ENCODE results near the gene PLD2. TPM values are rescaled to one million over a fixed set of nuclear protein-coding genes. Genes with fewer than 3 reads are reported as not detected.
A peak's percentile ranks its signal among the peaks of the same experiment; 100 is the strongest.

The PLD2 gene, protein sequence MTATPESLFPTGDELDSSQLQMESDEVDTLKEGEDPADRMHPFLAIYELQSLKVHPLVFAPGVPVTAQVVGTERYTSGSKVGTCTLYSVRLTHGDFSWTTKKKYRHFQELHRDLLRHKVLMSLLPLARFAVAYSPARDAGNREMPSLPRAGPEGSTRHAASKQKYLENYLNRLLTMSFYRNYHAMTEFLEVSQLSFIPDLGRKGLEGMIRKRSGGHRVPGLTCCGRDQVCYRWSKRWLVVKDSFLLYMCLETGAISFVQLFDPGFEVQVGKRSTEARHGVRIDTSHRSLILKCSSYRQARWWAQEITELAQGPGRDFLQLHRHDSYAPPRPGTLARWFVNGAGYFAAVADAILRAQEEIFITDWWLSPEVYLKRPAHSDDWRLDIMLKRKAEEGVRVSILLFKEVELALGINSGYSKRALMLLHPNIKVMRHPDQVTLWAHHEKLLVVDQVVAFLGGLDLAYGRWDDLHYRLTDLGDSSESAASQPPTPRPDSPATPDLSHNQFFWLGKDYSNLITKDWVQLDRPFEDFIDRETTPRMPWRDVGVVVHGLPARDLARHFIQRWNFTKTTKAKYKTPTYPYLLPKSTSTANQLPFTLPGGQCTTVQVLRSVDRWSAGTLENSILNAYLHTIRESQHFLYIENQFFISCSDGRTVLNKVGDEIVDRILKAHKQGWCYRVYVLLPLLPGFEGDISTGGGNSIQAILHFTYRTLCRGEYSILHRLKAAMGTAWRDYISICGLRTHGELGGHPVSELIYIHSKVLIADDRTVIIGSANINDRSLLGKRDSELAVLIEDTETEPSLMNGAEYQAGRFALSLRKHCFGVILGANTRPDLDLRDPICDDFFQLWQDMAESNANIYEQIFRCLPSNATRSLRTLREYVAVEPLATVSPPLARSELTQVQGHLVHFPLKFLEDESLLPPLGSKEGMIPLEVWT
- 10 to 100 TPM; 66.9 to 67.4 TPM for polyA plus RNA-seq

DNA sequence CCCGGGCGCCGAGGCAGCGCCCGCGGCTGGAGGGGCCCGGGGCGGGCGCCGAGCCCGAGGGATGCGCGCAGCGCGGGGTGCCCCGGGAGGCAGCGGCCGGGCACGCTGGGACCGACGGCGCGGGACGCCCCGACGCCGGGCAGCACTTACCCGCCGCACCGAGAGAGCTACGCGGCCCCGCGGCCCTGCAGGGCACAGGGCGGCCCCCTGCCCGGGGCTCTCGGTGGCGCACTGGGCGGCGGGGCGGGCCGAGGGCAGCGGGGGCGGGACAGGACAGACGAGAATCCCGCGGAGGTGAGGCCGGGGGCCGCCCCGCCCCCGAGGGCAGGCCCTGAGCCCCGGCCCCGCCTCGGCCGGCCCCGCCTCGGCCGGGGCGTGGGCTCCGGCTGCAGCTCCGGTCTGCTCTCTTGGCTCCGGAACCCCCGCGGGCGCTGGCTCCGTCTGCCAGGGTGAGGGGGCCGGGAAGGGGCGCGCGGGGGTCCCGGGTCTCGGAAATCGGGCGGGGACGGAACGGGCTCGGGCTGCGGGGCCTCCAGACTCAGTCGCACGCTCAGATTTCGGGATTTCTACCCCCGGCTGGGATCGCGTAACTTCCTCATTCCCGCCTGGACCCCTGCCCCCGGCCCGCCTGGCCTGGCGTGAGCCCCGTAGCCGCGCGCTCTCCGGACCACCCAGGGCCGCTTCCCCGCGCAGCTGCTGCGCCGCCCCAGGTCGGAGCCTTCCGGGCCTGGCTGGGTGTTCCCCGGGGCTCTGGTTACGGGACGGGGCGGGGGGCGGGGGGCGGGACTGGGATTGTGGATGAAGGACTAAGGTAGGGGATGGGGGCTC is at the start of gene PLD2:
Gene PLD2 (plus strand): TSS at position 376 of the 828 bp plus-strand sequence. CDS start 621 bp downstream, outside the sequence.
- peaks cover 0 to 2% of the 10 kb centered on the region in 2 donors for H3K9me3 ChIP-seq (ENCODE audit: control insufficient read depth in 2 of 2, insufficient read depth in 1 of 2, low read depth in 1 of 2, low read length in 1 of 2)
- 1% methylated on average over 61 to 106 of the region's 106 CpGs for WGBS, 2 donors
- peak within 1 kb of the TSS; percentile 82 to 88 for H3K4me3 ChIP-seq (ENCODE audit: low read depth in 1 of 2, low read length in 2 of 2)
- H3K27me3 ChIP-seq (ENCODE audit: control insufficient read depth in 1 of 2, insufficient read depth in 2 of 2, low read length in 2 of 2), result no peaks in the 10 kb centered on the region
- H3K4me1 ChIP-seq (ENCODE audit: control insufficient read depth in 2 of 2, insufficient read depth in 2 of 2, low read length in 1 of 2), result peaks cover 0 to 16% of the 10 kb centered on the region in 2 donors
- peaks cover 4 to 14% of the 10 kb centered on the region in 2 donors for H3K36me3 ChIP-seq (ENCODE audit: control insufficient read depth in 2 of 2, insufficient read depth in 2 of 2, low read length in 1 of 2)
- H3K27ac ChIP-seq (ENCODE audit: low read depth in 2 of 2, low read length in 1 of 2), result peak within 1 kb of the TSS; percentile 65 to 77

DNA sequence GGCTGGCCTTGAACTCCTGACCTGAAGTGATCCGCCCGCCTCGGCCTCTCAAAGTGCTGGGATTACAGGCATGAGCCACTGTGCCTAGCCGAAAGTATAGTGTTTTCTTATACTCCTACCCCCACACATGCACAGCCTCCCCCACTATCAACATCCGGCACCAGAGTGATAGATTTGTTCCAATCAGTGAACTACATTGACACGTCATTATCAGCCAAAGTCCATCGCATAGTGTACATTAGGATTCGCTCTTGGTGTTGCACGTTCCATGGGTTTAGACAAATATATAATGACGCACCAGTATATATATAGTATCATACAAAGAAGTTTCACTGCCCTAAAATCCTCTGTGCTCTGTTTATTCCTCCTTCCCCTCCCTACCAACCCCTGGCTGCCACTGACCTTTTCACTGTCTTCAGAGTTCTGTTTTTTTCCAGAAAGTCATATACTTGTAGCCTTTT is 47.1 kb upstream of the PLD2 start:
- H3K4me1 ChIP-seq (ENCODE audit: control insufficient read depth in 2 of 2, insufficient read depth in 2 of 2, low read length in 1 of 2), result no peaks in the 10 kb centered on the region

DNA sequence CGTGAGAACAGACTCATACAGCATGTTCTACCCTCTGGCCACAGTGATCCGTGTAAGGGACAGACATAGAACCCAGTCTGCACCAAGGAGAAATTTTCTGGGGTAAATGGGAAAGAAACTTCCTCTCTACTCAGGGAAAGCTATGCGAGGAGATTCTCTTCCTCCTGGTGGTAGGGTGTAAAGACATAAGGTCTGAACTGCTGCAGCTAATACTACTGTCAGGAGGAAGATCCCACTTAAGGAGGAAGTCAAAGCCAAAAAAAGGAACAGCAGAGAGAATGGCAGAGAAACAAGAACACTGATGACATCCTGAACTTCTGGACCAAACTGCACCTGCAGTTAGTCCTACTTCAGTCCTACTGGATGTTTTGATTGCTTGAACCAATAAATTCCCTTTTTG is 42.4 kb upstream of the PLD2 start:
- H3K27ac ChIP-seq (ENCODE audit: low read depth in 2 of 2, low read length in 1 of 2), result no peak overlapping the region
- H3K36me3 ChIP-seq (ENCODE audit: control insufficient read depth in 2 of 2, insufficient read depth in 2 of 2, low read length in 1 of 2), result no peaks in the 10 kb centered on the region
- no peaks in the 10 kb centered on the region for H3K27me3 ChIP-seq (ENCODE audit: control insufficient read depth in 1 of 2, insufficient read depth in 2 of 2, low read length in 2 of 2)
- no peaks in the 10 kb centered on the region for H3K4me1 ChIP-seq (ENCODE audit: control insufficient read depth in 2 of 2, insufficient read depth in 2 of 2, low read length in 1 of 2)
- 69 to 71% methylated on average over 3 of the region's 3 CpGs for WGBS, 2 donors
- H3K4me3 ChIP-seq (ENCODE audit: low read depth in 1 of 2, low read length in 2 of 2), result no peak overlapping the region
- H3K9me3 ChIP-seq (ENCODE audit: control insufficient read depth in 2 of 2, insufficient read depth in 1 of 2, low read depth in 1 of 2, low read length in 1 of 2), result no peaks in the 10 kb centered on the region

More for the DNA sequence above, 47.1 kb upstream of the PLD2 start:
- Histone ChIP-seq H3K4me3 (ENCODE audit: low read depth in 1 of 2, low read length in 2 of 2) (no peak overlapping the region), H3K27me3 (ENCODE audit: control insufficient read depth in 1 of 2, insufficient read depth in 2 of 2, low read length in 2 of 2) (peaks cover 0 to 4% of the 10 kb centered on the region in 2 donors), H3K9me3 (ENCODE audit: control insufficient read depth in 2 of 2, insufficient read depth in 1 of 2, low read depth in 1 of 2, low read length in 1 of 2) (no peaks in the 10 kb centered on the region), H3K36me3 (ENCODE audit: control insufficient read depth in 2 of 2, insufficient read depth in 2 of 2, low read length in 1 of 2) (no peaks in the 10 kb centered on the region), H3K27ac (ENCODE audit: low read depth in 2 of 2, low read length in 1 of 2) (no peak overlapping the region)
- WGBS, 2 donors, result 74 to 82% methylated on average over 10 of the region's 10 CpGs

DNA sequence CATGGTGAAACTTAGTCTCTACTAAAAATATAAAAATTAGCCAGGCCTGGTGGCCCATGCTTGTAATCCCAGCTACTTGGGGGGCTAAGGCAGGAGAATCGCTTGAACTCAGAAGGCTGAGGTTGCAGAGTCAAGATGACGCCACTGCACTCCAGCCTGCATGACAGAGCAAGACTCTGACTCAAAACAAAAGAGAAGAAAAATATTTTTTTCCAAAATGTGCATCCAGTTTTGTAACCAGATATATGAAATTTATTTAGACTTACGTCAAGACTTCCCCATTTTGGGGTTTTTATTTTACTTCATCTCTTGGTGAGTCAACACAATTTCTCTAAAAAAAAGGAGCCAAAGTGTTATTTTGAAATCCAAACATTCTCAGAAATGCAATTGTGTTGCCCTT is 40.8 kb upstream of the PLD2 start:
- no peaks in the 10 kb centered on the region for H3K4me1 ChIP-seq (ENCODE audit: control insufficient read depth in 2 of 2, insufficient read depth in 2 of 2, low read length in 1 of 2)
- H3K4me3 ChIP-seq (ENCODE audit: low read depth in 1 of 2, low read length in 2 of 2), result no peak overlapping the region
- H3K27me3 ChIP-seq (ENCODE audit: control insufficient read depth in 1 of 2, insufficient read depth in 2 of 2, low read length in 2 of 2), result no peaks in the 10 kb centered on the region
- no peaks in the 10 kb centered on the region for H3K36me3 ChIP-seq (ENCODE audit: control insufficient read depth in 2 of 2, insufficient read depth in 2 of 2, low read length in 1 of 2)
- WGBS, 2 donors, result 80 to 91% methylated on average over 3 of the region's 3 CpGs
- H3K9me3 ChIP-seq (ENCODE audit: control insufficient read depth in 2 of 2, insufficient read depth in 1 of 2, low read depth in 1 of 2, low read length in 1 of 2), result no peaks in the 10 kb centered on the region
- peak overlapping the region in 1 of 2 donors; percentile 10 for H3K27ac ChIP-seq (ENCODE audit: low read depth in 2 of 2, low read length in 1 of 2)

DNA sequence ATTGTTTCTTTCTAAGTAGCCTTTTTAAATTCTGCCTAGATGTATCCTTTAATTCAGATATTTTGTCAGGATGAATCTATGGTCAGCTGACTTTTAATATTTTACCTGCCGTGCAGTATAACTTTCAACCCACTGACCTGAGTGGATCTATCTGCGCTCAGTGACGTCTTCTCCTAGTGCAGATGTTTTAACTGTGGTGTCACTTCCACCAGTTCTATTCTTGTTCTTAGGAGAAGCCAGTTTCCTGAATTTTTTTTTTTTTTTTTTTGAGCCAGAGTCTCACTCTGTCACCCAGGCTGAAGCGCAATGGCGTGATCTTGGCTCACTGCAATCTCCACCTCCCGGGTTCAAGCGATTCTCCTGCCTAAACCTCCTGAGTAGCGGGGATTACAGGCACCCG is 40.2 kb upstream of the PLD2 start:
- WGBS, 2 donors, result 84 to 85% methylated on average over 9 of the region's 9 CpGs
- Histone ChIP-seq H3K4me1 (ENCODE audit: control insufficient read depth in 2 of 2, insufficient read depth in 2 of 2, low read length in 1 of 2) (peaks cover 0 to 2% of the 10 kb centered on the region in 2 donors), H3K36me3 (ENCODE audit: control insufficient read depth in 2 of 2, insufficient read depth in 2 of 2, low read length in 1 of 2) (no peaks in the 10 kb centered on the region), H3K9me3 (ENCODE audit: control insufficient read depth in 2 of 2, insufficient read depth in 1 of 2, low read depth in 1 of 2, low read length in 1 of 2) (no peaks in the 10 kb centered on the region), H3K27me3 (ENCODE audit: control insufficient read depth in 1 of 2, insufficient read depth in 2 of 2, low read length in 2 of 2) (no peaks in the 10 kb centered on the region), H3K27ac (ENCODE audit: low read depth in 2 of 2, low read length in 1 of 2) (no peak overlapping the region), H3K4me3 (ENCODE audit: low read depth in 1 of 2, low read length in 2 of 2) (no peak overlapping the region)

DNA sequence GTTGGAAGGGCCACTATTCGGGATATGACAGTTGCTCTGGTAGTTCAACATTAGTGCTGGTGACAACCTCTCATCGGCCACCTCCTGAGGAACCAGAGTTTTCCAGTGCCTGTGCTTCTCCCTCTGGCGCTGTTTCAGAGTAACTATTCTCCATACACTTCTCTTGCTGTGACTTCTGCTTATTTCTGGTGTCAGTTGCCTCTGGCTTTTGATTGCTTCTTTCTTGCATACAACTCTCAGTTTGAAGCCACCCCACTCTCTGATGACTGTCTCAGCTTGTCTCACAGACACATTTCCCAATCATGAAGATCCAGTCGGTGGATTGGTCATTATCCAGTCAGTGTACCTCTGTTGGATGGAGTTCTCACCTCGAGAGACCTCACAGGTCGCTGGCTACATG is 38.7 kb upstream of the PLD2 start:
- no peaks in the 10 kb centered on the region for H3K9me3 ChIP-seq (ENCODE audit: control insufficient read depth in 2 of 2, insufficient read depth in 1 of 2, low read depth in 1 of 2, low read length in 1 of 2)
- 79 to 83% methylated on average over 6 of the region's 6 CpGs for WGBS, 2 donors
- H3K27me3 ChIP-seq (ENCODE audit: control insufficient read depth in 1 of 2, insufficient read depth in 2 of 2, low read length in 2 of 2), result no peaks in the 10 kb centered on the region
- H3K4me3 ChIP-seq (ENCODE audit: low read depth in 1 of 2, low read length in 2 of 2), result no peak overlapping the region
- H3K27ac ChIP-seq (ENCODE audit: low read depth in 2 of 2, low read length in 1 of 2), result no peak overlapping the region
- no peaks in the 10 kb centered on the region for H3K36me3 ChIP-seq (ENCODE audit: control insufficient read depth in 2 of 2, insufficient read depth in 2 of 2, low read length in 1 of 2)
- H3K4me1 ChIP-seq (ENCODE audit: control insufficient read depth in 2 of 2, insufficient read depth in 2 of 2, low read length in 1 of 2), result peaks cover 0 to 5% of the 10 kb centered on the region in 2 donors

DNA sequence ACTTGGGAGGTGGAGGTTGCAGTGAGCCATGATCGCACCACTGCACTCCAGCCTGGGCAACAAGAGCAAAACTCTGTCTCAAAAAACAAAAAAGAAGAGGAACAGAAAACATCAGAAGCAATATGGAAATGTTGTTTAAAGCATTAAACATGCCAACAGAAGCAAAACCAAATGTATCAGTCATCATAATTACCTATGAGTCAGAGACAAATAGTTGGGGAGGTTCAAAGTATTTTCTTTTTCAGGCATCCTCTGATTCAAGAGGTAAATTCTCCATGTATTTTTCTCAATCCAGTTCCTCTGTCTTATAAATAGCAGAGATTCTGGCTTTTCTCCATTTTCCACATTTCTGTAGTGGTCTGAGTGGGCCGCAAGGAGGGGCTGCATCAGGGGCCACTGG is 37.3 kb upstream of the PLD2 start:
- no peaks in the 10 kb centered on the region for H3K36me3 ChIP-seq (ENCODE audit: control insufficient read depth in 2 of 2, insufficient read depth in 2 of 2, low read length in 1 of 2)
- no peak overlapping the region for H3K27ac ChIP-seq (ENCODE audit: low read depth in 2 of 2, low read length in 1 of 2)
- no peaks in the 10 kb centered on the region for H3K9me3 ChIP-seq (ENCODE audit: control insufficient read depth in 2 of 2, insufficient read depth in 1 of 2, low read depth in 1 of 2, low read length in 1 of 2)
- no peak overlapping the region for H3K4me3 ChIP-seq (ENCODE audit: low read depth in 1 of 2, low read length in 2 of 2)
- H3K4me1 ChIP-seq (ENCODE audit: control insufficient read depth in 2 of 2, insufficient read depth in 2 of 2, low read length in 1 of 2), result peaks cover 0 to 5% of the 10 kb centered on the region in 2 donors
- peaks cover 0 to 3% of the 10 kb centered on the region in 2 donors for H3K27me3 ChIP-seq (ENCODE audit: control insufficient read depth in 1 of 2, insufficient read depth in 2 of 2, low read length in 2 of 2)
- WGBS, 2 donors, result 83 to 100% methylated on average over 2 of the region's 2 CpGs

DNA sequence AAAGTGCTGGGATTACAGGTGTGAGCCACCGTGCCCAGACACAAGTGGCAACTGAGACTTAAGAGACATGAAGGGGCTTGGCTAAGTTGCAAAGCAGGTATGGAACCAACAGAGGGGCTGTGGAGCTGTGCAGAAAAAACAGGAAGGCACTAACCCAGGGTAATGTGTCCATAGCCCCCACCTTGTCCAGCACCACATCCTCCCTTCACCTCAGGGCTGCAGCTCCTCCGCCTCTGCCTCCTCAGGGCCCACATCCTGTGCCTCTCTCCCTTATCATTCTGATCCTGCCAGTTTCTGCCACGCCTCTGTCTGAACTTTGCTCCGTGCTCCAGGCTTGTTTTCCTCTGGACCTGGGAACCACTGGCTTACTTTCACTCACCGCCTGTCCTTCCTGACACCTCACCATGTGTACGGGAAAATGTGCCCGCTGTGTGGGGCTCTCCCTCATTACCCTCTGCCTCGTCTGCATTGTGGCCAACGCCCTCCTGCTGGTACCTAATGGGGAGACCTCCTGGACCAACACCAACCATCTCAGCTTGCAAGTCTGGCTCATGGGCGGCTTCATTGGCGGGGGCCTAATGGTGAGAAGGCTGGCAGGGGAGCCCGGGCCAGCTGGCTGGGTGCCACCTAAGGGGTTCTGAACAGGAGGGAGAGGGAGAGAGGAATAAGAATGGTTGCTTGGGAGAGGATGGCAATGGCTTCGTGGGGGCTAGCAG is 35.3 kb upstream of the PLD2 start, which contains the start of gene TM4SF5:
Gene TM4SF5 (plus strand): TSS at position 368 of the 716 bp plus-strand sequence. CDS start 37 bp downstream, at position 405.
- Histone ChIP-seq H3K9me3 (ENCODE audit: control insufficient read depth in 2 of 2, insufficient read depth in 1 of 2, low read depth in 1 of 2, low read length in 1 of 2) (no peaks in the 10 kb centered on the region), H3K36me3 (ENCODE audit: control insufficient read depth in 2 of 2, insufficient read depth in 2 of 2, low read length in 1 of 2) (no peaks in the 10 kb centered on the region), H3K4me1 (ENCODE audit: control insufficient read depth in 2 of 2, insufficient read depth in 2 of 2, low read length in 1 of 2) (peaks cover 0 to 5% of the 10 kb centered on the region in 2 donors), H3K27ac (ENCODE audit: low read depth in 2 of 2, low read length in 1 of 2) (no peak within 1 kb of the TSS), H3K27me3 (ENCODE audit: control insufficient read depth in 1 of 2, insufficient read depth in 2 of 2, low read length in 2 of 2) (peaks cover 0 to 3% of the 10 kb centered on the region in 2 donors), H3K4me3 (ENCODE audit: low read depth in 1 of 2, low read length in 2 of 2) (no peak within 1 kb of the TSS)
- 39 to 48% methylated on average over 13 of the region's 13 CpGs for WGBS, 2 donors

All from esophagus (tissue), 2 donors.